ENCODE results near the gene HIC1.
"Not testable (repeated sequence)": the region's sequence is repeated elsewhere in the genome, so short reads cannot be mapped to it uniquely, and the experiment has no call there.

The HIC1 gene, protein sequence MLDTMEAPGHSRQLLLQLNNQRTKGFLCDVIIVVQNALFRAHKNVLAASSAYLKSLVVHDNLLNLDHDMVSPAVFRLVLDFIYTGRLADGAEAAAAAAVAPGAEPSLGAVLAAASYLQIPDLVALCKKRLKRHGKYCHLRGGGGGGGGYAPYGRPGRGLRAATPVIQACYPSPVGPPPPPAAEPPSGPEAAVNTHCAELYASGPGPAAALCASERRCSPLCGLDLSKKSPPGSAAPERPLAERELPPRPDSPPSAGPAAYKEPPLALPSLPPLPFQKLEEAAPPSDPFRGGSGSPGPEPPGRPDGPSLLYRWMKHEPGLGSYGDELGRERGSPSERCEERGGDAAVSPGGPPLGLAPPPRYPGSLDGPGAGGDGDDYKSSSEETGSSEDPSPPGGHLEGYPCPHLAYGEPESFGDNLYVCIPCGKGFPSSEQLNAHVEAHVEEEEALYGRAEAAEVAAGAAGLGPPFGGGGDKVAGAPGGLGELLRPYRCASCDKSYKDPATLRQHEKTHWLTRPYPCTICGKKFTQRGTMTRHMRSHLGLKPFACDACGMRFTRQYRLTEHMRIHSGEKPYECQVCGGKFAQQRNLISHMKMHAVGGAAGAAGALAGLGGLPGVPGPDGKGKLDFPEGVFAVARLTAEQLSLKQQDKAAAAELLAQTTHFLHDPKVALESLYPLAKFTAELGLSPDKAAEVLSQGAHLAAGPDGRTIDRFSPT

GRCh38 chr17:2054512-2055291 lies at the start of gene HIC1:
HIC1 (plus strand) TSS chr17:2055103; CDS start chr17:2056691, 1,588 bp downstream.
- Mint-ChIP-seq H3K4me3 (peak within 1 kb of the TSS; percentile 77), H3K4me1 (peaks cover 32% of the 10 kb centered on the region), H3K36me3 (no peaks in the 10 kb centered on the region), H3K27me3 (peaks cover 20% of the 10 kb centered on the region), H3K27ac (peak within 1 kb of the TSS; percentile 44), H3K9me3 (no peaks in the 10 kb centered on the region)
- ATAC-seq = peak; percentile 69

GRCh38 chr17:2008332-2009126 lies 46.4 kb upstream of the HIC1 start:
- Mint-ChIP-seq H3K27ac (no peak overlapping the region), H3K36me3 (peaks cover 6% of the 10 kb centered on the region), H3K4me1 (no peaks in the 10 kb centered on the region), H3K9me3 (peaks cover 3% of the 10 kb centered on the region), H3K4me3 (no peak overlapping the region), H3K27me3 (peaks cover 37% of the 10 kb centered on the region)
- no peak for ATAC-seq

- Mint-ChIP-seq H3K4me1 (no peaks in the 10 kb centered on the region), H3K36me3 (peaks cover 6% of the 10 kb centered on the region), H3K4me3 (no peak overlapping the region), H3K27ac (no peak overlapping the region), H3K27me3 (peaks cover 45% of the 10 kb centered on the region), H3K9me3 (peaks cover 3% of the 10 kb centered on the region)
- no peak for ATAC-seq
These were observed 45.2 kb upstream of the HIC1 start for GRCh38 chr17:2009737-2010136.

- H3K9me3 Mint-ChIP-seq = peaks cover 3% of the 10 kb centered on the region
- ATAC-seq = no peak
- H3K36me3 Mint-ChIP-seq = peaks cover 6% of the 10 kb centered on the region
- H3K4me3 Mint-ChIP-seq = no peak overlapping the region
- no peaks in the 10 kb centered on the region for H3K4me1 Mint-ChIP-seq
- H3K27me3 Mint-ChIP-seq = peaks cover 57% of the 10 kb centered on the region
- H3K27ac Mint-ChIP-seq = no peak overlapping the region
These were observed 43.2 kb upstream of the HIC1 start for GRCh38 chr17:2011411-2012371.

DNA sequence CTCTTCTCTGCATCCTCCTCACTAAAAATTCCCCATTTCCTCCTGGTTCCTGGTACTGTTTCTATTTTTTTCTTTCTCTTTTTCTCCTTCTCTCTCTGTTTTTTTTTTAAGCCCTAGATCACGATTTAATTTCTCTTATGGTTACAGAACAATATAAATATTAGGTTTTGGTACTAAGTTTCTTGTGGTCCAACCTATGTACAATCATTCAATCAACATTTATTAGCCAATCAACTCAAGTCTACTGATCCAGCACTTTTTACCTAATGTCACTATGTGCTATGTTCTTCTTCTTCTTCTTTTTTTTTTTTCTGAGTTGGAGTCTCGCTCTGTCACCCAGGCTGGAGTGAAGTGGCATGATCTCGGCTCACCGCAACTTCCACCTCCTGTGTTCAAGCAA lies 42.4 kb upstream of the HIC1 start:
- H3K4me3 Mint-ChIP-seq = no peak overlapping the region
- H3K4me1 Mint-ChIP-seq = no peaks in the 10 kb centered on the region
- peaks cover 3% of the 10 kb centered on the region for H3K9me3 Mint-ChIP-seq
- peaks cover 6% of the 10 kb centered on the region for H3K36me3 Mint-ChIP-seq
- H3K27ac Mint-ChIP-seq = no peak overlapping the region
- H3K27me3 Mint-ChIP-seq = peaks cover 51% of the 10 kb centered on the region
- ATAC-seq = no peak

DNA sequence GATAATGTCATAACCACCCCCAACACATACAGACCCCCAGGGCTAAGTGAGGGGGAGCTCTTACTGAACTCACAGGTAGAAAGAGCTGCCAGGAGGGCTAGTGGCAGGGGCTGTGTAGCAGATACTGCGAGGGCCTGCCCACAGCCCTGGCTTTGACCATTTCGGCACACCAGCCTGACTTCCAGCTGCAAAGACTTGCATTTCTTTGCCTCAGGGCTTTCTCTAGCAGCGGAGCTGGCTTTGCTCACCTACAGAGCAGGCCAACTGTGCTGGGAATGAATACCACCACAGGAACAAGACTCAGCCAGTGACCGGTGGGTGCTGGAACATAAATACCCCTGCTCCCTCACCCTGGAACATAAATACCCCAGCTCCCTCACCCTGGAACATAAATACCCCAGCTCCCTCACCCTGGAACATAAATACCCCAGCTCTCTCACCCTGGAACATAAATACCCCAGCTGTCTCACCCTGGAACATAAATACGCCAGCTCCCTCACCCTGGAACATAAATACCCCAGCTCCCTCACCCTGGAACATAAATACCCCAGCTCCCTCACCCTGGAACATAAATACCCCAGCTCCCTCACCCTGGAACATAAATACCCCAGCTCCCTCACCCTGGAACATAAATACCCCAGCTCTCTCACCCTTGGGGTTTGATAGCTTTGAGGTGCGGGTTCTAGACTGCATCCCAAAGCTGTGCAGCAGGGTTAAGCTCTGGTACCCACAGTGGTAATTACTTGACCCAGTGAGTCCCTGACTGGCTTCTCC lies 41.5 kb upstream of the HIC1 start:
- not testable (repeated sequence) for ATAC-seq, H3K4me3 Mint-ChIP-seq, H3K9me3 Mint-ChIP-seq, H3K4me1 Mint-ChIP-seq, H3K36me3 Mint-ChIP-seq, H3K27ac Mint-ChIP-seq
- H3K27me3 Mint-ChIP-seq = peaks cover 58% of the 10 kb centered on the region

GRCh38 chr17:2013994-2014317 lies 40.9 kb upstream of the HIC1 start:
- no peak overlapping the region for H3K27ac Mint-ChIP-seq
- H3K4me1 Mint-ChIP-seq = peaks cover 11% of the 10 kb centered on the region
- no peak overlapping the region for H3K4me3 Mint-ChIP-seq
- H3K36me3 Mint-ChIP-seq = peaks cover 6% of the 10 kb centered on the region
- ATAC-seq = no peak
- H3K27me3 Mint-ChIP-seq = peaks cover 64% of the 10 kb centered on the region
- peaks cover 3% of the 10 kb centered on the region for H3K9me3 Mint-ChIP-seq

- no peak for ATAC-seq
- Mint-ChIP-seq H3K36me3 (peaks cover 6% of the 10 kb centered on the region), H3K9me3 (peaks cover 3% of the 10 kb centered on the region), H3K27me3 (peaks cover 72% of the 10 kb centered on the region), H3K4me1 (peaks cover 11% of the 10 kb centered on the region), H3K4me3 (no peak overlapping the region), H3K27ac (no peak overlapping the region)
These were observed 39.6 kb upstream of the HIC1 start for GRCh38 chr17:2015314-2015713.

- Mint-ChIP-seq H3K4me1 (peaks cover 17% of the 10 kb centered on the region), H3K4me3 (no peak overlapping the region), H3K36me3 (peaks cover 6% of the 10 kb centered on the region), H3K9me3 (peaks cover 3% of the 10 kb centered on the region), H3K27ac (no peak overlapping the region), H3K27me3 (peaks cover 65% of the 10 kb centered on the region)
- ATAC-seq = no peak
These were observed 38.4 kb upstream of the HIC1 start for GRCh38 chr17:2016494-2016893.

DNA sequence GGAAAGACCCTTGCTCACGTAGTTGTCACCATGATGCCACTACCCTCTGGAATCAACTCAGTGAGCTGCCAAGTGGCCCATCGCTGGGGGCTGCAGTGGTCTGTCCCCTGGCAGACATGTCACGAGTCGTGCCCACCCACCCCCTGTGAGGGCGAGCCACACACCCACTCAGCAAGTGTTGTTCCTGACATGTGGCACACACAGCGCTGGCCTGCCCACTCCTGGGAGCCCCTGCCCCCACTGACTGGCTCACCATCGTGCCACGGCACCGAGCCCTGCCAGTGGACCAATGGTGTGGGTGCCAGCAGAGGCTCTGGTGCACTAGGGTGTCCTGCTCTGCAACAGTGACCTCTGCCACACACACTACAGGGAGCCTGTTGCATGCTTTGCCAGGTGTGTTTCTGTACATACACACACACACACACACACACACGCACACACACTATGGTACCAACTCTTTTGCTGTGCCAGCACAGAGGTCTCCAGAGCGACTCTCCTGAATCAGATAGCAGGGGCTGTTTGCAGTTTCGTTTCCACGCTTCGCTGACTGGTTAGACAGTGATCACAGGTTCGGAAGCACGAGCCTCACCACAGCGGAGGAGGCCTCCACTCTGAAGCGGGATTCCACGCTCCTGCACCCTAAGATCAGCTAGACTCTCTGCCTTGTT lies 37.5 kb upstream of the HIC1 start:
- Mint-ChIP-seq H3K9me3 (peaks cover 2% of the 10 kb centered on the region), H3K36me3 (peaks cover 4% of the 10 kb centered on the region), H3K4me1 (peaks cover 17% of the 10 kb centered on the region), H3K4me3 (no peak overlapping the region), H3K27ac (peak overlapping the region; percentile 66), H3K27me3 (peaks cover 56% of the 10 kb centered on the region)
- peak; percentile 78 for ATAC-seq

- Mint-ChIP-seq H3K4me1 (peaks cover 28% of the 10 kb centered on the region), H3K9me3 (no peaks in the 10 kb centered on the region), H3K36me3 (no peaks in the 10 kb centered on the region), H3K27me3 (peaks cover 52% of the 10 kb centered on the region), H3K4me3 (no peak overlapping the region), H3K27ac (no peak overlapping the region)
- no peak for ATAC-seq
These were observed 36.0 kb upstream of the HIC1 start for GRCh38 chr17:2018716-2019510.

- Mint-ChIP-seq H3K36me3 (no peaks in the 10 kb centered on the region), H3K4me3 (no peak overlapping the region), H3K9me3 (no peaks in the 10 kb centered on the region), H3K27ac (no peak overlapping the region), H3K27me3 (peaks cover 43% of the 10 kb centered on the region), H3K4me1 (peaks cover 28% of the 10 kb centered on the region)
- no peak for ATAC-seq
These were observed 35.2 kb upstream of the HIC1 start for GRCh38 chr17:2019723-2020122.
